Urothelium cell line (cell line): ENCODE results near the gene RBM15B.

Experiments
- DNase-seq: peaks from one replicate; pipeline ENCODE4 v3.0.0; 2011; ENCODE audit warnings: low spot score, mixed read lengths
- FAIRE-seq: peaks from 2 replicates; lab custom pipeline; 2011; peaks lifted over from hg19 to GRCh38; lab: Jason Lieb, UNC

The RBM15B gene

GRCh38 chr3:51441282-51442030 is 50.4 kb downstream of the RBM15B start:
- FAIRE-seq: no peak

GRCh38 chr3:51445544-51446280 is 54.6 kb downstream of the RBM15B start:
- no peak for DNase-seq
- no peak for FAIRE-seq

More at GRCh38 chr3:51441282-51442030, 50.4 kb downstream of the RBM15B start:
- no peak for DNase-seq
